ENCODE results near the gene ZNF525. TPM values are rescaled to one million over a fixed set of nuclear protein-coding genes. Genes with fewer than 3 reads are reported as not detected.
A peak's percentile ranks its signal among the peaks of the same experiment; 100 is the strongest.
"Not testable (repeated sequence)": the region's sequence is repeated elsewhere in the genome, so short reads cannot be mapped to it uniquely, and the experiment has no call there.

The ZNF525 gene
- total RNA-seq, 1 donor from 2014 or later: 18.1 TPM

DNA sequence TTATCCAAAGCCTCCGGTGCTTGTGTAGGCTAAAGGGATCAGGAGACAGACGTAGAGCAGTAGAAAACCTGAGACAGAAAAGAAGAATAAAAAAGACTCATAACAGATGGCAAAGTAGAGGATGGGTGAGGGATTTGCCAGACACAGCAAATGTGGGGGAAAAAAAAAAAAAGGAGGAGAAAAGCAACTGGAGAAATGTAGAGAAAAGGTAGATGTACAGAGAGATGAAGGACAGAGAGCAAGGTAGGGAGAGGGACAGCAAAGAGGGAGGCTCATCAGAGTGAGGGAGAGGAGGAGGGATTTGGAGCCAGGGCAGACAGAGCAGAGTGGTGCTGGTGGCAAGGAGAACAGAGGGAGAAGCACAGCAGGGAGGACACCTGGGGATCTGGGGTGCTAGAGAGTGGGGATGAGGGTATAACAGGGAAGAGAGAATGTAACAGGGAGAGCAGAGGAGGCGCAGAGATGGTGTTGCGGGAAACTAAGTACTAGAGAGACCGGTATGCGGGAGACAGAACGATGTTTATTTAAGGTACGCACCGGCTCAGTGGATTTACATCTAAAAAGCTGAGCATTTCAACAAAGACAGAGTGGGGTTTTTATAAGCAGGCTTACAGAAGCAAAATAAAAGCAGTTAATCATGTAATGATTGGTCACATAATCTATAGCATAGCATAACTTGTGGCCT is 30.5 kb downstream of the ZNF525 start:
- not testable (repeated sequence) for DNase-seq (ENCODE audit: low spot score)

DNA sequence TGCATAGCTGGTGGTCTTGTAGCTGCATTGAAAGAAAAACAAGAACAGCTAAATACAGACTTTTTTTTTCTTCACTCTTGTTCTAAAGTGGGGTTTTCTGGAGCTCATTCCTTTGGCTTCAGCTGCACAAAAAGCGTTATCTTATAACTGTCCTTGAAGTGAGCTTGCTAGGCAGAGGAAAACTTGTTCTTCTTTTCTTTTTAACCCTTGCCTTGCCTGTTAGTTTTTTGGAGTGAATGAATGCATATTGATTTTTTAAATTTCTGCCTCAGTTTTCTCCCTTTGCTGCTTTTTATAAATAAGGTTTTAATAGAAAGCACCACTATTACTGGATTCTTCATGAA is 31.0 kb downstream of the ZNF525 start:
- DNase-seq (ENCODE audit: low spot score): no peak

DNA sequence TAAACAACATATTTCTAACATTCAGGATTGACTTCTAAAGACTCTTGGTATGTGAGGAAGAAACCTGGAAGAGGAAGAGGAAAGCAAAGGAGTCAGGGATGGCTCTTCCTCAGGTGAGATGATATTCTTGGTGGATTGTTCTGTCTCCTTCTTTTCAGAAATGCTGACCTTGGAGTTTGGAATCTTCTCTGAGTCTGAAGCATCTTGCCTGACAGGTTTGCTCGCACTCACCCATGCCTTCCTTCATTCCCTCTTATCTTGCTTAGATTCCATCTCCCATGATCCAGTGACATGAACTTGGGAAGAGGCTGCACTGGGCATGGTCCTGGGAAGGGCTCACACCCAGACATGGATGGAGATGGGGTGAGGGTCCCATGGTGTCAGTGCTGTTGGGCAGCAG is 32.4 kb downstream of the ZNF525 start:
- DNase-seq (ENCODE audit: low spot score): not testable (repeated sequence)

DNA sequence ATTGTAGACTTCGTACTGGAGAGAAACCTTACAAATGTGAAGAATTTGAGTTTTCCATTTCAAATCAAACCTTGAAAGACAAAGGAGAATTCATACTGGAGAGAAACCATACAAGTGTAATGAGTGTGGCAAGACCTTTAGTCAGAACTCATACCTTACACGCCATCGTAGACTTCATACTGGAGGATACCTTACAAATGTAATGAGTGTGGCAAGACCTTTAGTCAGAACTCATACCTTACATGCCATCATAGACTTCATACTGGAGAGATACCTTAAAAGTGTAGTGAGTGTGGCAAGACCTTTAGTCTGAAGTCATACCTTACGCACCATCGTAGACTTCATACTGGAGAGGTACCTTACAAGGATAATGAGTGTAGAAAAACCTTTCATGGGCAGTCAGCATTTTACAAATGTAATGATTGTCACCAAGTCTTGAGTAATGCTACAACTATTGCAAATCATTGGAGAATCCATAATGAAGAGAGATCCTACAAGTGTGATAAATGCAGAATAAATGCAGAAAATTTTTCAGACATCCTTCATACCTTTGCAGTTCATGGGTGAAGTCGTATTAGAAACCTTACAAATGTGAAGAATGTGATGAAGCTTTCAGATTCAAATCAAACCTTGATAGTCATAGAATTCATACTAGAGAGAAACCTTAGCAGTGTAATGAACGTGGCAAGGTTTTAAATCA is 44.1 kb downstream of the ZNF525 start:
- no peak for DNase-seq (ENCODE audit: low spot score)

DNA sequence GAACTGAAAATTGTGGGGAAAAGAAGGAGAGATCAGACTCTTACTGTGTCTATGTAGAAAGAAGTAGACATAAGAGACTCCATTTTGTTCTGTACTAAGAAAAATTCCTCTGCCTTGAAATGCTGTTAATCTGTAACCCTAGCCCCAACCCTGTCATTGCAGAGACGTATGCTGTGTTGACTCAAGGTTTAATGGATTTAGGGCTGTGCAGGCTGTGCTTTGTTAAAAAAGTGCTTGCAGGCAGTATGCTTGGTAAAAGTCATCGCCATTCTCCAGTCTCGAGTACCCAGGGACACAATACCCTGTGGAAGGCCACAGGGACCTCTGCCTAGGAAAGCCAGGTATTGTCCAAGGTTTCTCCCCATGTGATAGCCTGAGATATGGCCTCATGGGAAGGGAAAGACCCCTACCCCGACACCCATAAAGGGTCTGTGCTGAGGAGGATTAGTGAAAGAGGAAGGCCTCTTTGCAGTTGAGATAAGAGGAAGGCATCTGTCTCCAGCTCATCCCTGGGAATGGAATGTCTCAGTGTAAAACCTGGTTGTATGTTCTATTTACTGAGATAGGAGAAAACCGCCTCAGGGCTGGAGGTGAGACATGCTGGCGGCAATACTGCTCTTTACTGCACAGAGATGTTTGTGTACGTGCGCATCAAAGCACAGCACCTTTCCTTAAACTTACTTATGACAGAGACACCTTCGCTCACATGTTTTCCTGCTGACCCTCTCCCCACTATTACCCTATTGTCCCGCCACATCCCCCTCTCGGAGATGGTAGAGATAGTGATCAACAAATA is 55.2 kb downstream of the ZNF525 start:
- DNase-seq (ENCODE audit: low spot score): not testable (repeated sequence)

DNA sequence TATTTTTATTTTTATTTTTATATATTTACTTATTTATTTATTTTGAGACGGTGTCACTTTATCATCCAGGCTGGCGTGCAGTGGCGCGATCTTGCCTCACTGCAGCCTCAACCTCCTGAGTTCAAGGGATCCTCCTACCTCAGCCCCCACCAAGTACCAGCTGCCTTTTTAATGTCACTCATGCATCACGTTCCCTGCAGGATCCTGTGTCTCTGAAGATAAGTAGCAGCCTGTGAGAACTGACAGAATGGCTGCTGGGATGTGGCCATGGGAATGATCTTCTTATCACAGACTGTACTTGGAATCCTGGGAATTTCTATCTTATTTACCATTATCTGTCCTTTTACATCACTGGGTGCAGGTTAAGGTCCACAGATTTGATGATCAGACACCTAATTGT is 57.0 kb downstream of the ZNF525 start:
- DNase-seq (ENCODE audit: low spot score): no peak

DNA sequence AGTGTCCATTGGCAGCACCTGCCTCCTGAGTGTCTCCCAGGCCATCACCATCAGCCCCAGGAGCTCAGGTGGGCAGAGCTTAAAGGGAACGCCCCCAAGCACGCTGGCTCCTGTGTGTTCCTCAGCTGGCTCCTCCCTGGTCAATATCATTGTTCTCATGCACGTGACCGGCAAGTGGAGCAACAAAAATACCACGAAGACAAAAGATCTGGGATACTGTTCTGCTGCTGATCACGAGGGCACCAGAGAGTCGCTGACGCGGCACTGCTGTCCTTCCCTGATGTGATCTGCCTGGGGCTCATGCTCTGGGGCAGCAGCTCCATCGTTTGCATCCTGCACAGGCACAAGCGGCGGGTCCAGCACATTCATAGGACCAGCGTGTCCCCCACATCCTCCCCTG is 57.6 kb downstream of the ZNF525 start:
- not testable (repeated sequence) for DNase-seq (ENCODE audit: low spot score)

DNA sequence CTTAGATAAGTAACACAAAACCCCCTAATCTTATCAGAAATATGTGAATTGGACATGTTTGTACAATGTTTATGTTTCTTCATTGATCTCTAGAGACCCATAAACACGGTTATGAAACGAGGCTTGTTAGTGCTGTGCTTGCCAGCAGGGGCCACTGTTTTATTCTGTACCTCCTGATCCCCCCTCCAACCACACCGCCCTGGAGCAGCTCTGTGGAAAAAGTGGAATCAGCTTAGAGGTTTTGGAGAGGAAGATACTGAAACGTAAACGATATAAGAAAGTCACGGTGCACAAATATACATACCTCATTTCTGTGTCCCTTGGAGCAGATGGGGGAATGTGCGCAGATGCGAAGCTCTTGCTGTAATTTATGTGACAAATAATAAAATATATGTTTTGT is 58.2 kb downstream of the ZNF525 start:
- DNase-seq (ENCODE audit: low spot score): not testable (repeated sequence)

DNA sequence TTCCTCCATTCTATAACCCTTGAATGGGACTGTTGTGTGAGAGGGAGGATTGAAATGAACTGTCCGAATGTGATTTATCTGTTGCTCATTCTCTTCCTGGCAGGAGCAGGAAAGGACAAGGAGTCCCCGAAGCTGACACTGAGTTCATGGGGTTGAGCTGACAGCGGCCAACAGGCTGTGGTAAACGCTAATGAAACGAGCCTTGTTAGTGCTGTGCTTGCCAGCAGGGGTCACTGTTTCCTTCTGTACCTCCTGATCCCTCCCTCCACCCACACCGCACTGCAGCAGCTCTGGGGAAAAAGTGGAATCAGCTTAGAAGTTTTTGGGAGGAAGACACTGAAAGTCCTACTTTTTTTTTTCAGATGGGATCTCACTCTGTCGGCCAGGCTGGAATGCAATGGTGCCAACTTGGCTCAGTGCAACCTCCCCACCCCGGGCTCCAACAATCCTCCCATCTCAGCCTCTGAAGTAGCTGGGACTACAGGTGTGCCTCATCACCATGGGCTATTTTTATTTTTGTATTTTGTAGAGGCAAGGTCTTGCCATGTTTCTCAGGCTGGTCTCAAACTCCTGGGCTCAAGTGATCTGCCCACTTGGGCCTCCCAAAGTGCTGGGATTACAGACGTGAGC is 59.6 kb downstream of the ZNF525 start:
- peak; percentile 82 for DNase-seq (ENCODE audit: low spot score)

DNA sequence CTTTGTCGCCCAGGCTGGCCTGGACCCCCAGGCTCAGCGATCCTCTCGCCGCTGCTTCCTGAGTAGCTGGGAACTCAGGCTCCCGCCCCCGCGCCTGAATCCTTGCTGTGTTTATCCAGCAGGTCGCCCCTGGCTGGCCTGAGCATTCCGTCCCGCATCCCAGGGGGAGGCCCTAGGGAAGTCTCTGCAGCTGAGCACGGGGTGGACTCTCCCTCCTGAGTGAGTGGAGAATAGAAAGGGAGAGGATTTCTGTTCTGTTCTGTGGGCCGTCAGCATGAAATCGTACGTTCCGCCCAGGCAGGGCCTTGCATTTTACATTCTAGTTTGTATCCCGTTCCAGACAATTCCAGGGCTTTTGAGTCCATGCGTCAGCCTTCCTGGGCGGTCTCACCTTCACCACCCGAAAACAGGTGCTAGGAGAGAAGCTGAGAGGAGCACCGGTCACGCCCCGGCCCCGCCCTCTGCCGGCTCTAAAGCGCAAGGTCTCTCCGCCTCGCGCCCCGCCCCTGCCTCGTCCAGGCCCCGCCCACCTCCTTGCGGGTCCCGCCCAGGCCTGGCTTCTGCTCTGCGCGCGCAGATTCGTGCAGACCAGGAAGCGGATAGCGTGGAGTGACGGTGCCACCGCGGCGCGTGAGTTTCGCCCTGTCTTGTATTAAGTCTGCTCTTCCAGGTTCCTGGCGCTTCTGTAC is 66.0 kb downstream of the ZNF525 start, which contains the start of gene ZNF761:
ZNF761 (plus strand) TSS at position 586 of the 689 bp plus-strand sequence. CDS start 15,285 bp downstream, outside the sequence.
- DNase-seq (ENCODE audit: low spot score): peak; percentile 97

DNA sequence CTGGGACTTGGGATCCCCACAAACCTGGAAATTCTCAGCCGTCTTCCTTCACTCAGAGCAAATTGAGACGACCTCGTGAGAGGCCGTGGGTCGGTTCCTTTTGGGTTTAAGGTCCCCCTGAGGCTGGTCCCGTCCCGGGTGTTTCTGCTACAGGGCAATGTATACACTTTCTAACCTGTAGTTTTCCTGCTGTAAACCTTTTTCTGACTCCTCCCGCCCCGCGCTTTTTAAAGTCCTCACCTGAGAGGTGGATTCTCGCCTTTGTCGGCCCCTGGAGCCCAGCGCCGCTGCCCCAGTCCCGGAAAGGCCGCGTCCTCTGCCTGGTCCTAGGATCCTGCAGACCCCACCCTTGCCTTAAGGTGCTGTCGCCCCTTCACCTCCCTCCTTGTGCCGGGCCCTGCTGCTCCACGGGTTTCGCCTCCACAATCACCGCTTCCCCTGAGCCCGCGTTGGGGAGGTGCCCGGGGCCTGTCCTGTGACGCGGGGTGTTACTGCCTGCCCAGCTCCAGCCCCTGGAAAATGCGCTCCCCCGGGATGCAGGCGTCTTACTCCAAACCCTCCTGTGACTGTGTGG is 66.7 kb downstream of the ZNF525 start:
- DNase-seq (ENCODE audit: low spot score): no peak

Other genes with a start within 250 kb of the ZNF525 start
- gene ZNF415, start 232.8 kb upstream of the ZNF525 start, total RNA-seq: 13.1 TPM
- 14.7 TPM for gene ZNF347, start 206.7 kb upstream of the ZNF525 start, total RNA-seq
- gene ZNF665, start 172.3 kb upstream of the ZNF525 start, total RNA-seq: 4.3 TPM
- 21.4 TPM for gene ZNF677, start 110.8 kb upstream of the ZNF525 start, total RNA-seq
- not detected for gene VN1R2, start 107.4 kb upstream of the ZNF525 start, total RNA-seq
- gene VN1R4, start 98.0 kb upstream of the ZNF525 start, total RNA-seq: not detected
- 7.5 TPM for gene ZNF845, start 32.0 kb upstream of the ZNF525 start, total RNA-seq
- 12.9 TPM for gene ZNF765, start 29.4 kb downstream of the ZNF525 start, total RNA-seq
- 43.7 TPM for gene ZNF761, start 66.3 kb downstream of the ZNF525 start, total RNA-seq
- 13.2 TPM for gene ZNF813, start 102.0 kb downstream of the ZNF525 start, total RNA-seq
- gene ZNF331, start 172.4 kb downstream of the ZNF525 start, total RNA-seq: 27.0 TPM

Data from mucosa of gallbladder (tissue), 1 donor.